Peyer's patch (tissue), 4 donors: ENCODE measurements around the gene TBX21.

Experiments used
- CTCF ChIP-seq, 6 experiments: fragments of 450-650 bp in 4 of 6; fragments of 200-600 bp in 2 of 6; sonication (generic) in 1 of 6; IDR thresholded peaks; one replicate each; pipeline ENCODE4 v1.5.1; 2017 to 2019; ENCODE audit warnings: antibody characterized with exemption in 6 of 6, mild to moderate bottlenecking in 3 of 6, moderate library complexity in 1 of 6
- POLR2A ChIP-seq, 2 donors: fragments of 450-650 bp; IDR thresholded peaks; one replicate each; pipeline ENCODE4 v1.5.1; 2017; ENCODE audit warnings: antibody characterized with exemption in 2 of 2, mild to moderate bottlenecking in 2 of 2, moderate library complexity in 2 of 2

GRCh38 chr17:47757386-47757785 lies 24.4 kb downstream of the TBX21 start:
- TF ChIP-seq CTCF (IDR thresholded peaks at IDR 0.05) (no peak), POLR2A (IDR thresholded peaks at IDR 0.05) (no peak)
